HG03342 (cell line): ENCODE results near the gene GMPR.
A peak's percentile ranks its signal among the peaks of the same experiment; 100 is the strongest.

Experiments used
- ATAC-seq: cut with Tn5 transposase; IDR thresholded peaks from one replicate; pipeline ENCODE4 v1.9.1; 2021; ENCODE audit warnings: mild to moderate bottlenecking, moderate library complexity; ENCODE audit not compliant: unreplicated experiment

GMPR gene

GRCh38 chr6:16270178-16270794, 31.9 kb downstream of the GMPR start:
- ATAC-seq: no peak

- no peak for ATAC-seq
Measured at GRCh38 chr6:16271428-16271827, 33.0 kb downstream of the GMPR start.

- ATAC-seq: no peak
Measured at GRCh38 chr6:16272201-16272600, 33.8 kb downstream of the GMPR start.

- no peak for ATAC-seq
Measured at GRCh38 chr6:16273256-16273655, 34.9 kb downstream of the GMPR start.

GRCh38 chr6:16274483-16274882, 36.1 kb downstream of the GMPR start:
- ATAC-seq: no peak

GRCh38 chr6:16274885-16275589, 36.6 kb downstream of the GMPR start:
- no peak for ATAC-seq

- ATAC-seq: peak; percentile 58
Measured at GRCh38 chr6:16277101-16277981, 39.0 kb downstream of the GMPR start.

GRCh38 chr6:16278048-16278724, 39.8 kb downstream of the GMPR start:
- no peak for ATAC-seq

GRCh38 chr6:16278750-16279149, 40.4 kb downstream of the GMPR start:
- no peak for ATAC-seq

- no peak for ATAC-seq
Measured at GRCh38 chr6:16279243-16279642, 40.9 kb downstream of the GMPR start.

- no peak for ATAC-seq
Measured at GRCh38 chr6:16282370-16282769, 44.0 kb downstream of the GMPR start.

- no peak for ATAC-seq
Measured at GRCh38 chr6:16284472-16284871, 46.1 kb downstream of the GMPR start.

GRCh38 chr6:16285467-16286150, 47.2 kb downstream of the GMPR start:
- ATAC-seq: no peak

- no peak for ATAC-seq
Measured at GRCh38 chr6:16286151-16286522, 47.8 kb downstream of the GMPR start.

- ATAC-seq: no peak
Measured at GRCh38 chr6:16288163-16288562, 49.8 kb downstream of the GMPR start.

GRCh38 chr6:16291739-16292138, 53.4 kb downstream of the GMPR start:
- no peak for ATAC-seq

GRCh38 chr6:16292432-16292831, 54.0 kb downstream of the GMPR start:
- no peak for ATAC-seq

GRCh38 chr6:16292942-16293341, 54.6 kb downstream of the GMPR start:
- no peak for ATAC-seq

- no peak for ATAC-seq
Measured at GRCh38 chr6:16294371-16294770, 56.0 kb downstream of the GMPR start.

- no peak for ATAC-seq
Measured at GRCh38 chr6:16295060-16295459, 56.7 kb downstream of the GMPR start.

GRCh38 chr6:16295471-16295870, 57.1 kb downstream of the GMPR start:
- ATAC-seq: no peak
